ENCODE results near the gene CHN1.

The CHN1 gene

DNA sequence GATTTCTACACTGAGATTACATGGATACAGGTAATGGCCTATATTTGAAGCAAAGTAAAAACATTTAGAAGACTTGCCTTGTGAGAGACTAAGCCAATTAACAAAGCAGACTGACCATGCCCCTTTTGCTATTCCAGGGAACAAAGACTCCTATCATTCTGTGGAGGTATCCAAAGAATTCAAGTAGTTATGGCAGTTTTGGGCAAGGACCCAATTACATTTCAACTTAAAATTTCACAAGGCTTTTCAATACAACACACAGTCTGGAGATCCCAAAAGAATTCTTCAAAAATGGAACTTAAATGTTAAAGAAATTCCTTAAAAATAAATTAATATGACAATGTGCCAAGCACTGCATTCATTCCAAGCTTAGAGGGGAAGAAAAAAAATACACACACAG lies 131.7 kb downstream of the CHN1 start:
- DNase-seq (ENCODE audit: low read depth), result peak; percentile 14

DNA sequence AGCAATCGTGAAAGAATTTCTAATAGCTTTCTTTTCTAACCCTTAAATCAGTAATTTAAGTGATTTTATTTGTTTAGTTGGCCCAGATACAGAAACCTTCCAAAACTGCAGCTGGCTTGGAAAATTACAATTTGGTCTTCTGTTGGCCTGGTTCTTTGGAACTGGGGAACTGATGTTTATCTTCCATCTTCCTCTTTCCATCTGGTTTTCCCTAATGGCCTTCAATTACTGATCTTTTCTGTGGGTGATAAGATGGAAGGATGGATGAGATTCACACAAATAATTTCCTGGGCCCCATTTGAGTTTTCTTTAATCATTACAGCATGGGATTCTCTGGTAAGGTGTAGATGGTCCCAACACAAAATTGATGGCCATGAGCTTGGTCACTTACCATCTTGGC lies 134.4 kb downstream of the CHN1 start:
- no peak for DNase-seq (ENCODE audit: low read depth)

DNA sequence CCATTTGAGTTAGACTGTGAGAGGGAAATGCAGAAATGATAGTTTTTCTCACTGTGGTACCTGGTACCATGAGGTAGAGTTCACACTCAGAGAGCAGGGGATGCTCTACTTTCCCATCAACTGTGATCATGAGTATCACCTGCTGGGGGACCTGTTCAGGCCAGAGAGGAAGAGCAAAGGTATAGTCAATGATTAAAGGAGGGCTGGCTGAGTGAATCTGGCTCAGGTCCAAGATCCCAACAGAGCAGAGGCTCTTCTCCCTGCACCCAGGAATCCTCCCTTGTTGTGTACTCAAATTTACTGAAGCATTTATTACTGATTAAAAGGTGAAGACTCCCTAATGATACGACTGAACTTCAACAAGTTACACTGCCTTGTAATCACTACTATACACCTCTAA lies 136.3 kb downstream of the CHN1 start:
- no peak for DNase-seq (ENCODE audit: low read depth)

DNA sequence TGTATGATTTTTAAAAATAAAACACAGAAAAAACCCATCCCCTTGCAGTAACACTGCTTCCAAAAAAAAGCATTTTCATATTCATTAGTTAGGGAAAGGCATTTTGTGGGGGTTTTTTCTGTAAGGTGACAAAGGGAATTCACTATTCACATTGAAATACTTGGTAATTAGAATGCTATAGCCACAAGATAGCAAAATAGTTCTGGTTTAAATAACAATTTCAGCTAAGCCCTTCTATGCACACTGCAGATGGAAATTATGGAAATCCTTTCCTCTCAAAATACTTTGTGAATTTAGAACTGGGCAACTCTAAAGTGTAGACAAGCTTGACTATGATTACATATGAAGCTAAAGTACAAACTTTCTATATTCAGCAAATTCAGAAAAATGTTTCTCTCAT lies 138.8 kb downstream of the CHN1 start:
- DNase-seq (ENCODE audit: low read depth), result no peak

DNA sequence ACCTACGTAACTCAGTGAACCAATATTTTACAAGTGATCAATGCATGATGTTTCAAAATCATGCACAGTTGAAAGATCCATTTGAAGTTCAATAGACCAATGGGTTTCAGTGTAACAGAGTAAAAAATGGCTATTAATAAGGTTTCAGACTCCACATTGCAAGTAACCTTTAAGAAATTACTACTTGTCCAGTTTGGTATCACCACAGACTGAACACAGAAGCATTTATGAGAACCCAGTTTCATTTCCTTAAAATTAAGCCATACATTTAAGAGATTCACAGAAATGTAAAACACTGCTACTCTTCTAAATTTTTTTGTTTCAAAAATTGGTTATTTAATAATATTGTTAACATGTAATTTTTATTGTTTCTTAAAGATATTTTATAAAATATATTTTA lies 142.0 kb downstream of the CHN1 start:
- no peak for DNase-seq (ENCODE audit: low read depth)

DNA sequence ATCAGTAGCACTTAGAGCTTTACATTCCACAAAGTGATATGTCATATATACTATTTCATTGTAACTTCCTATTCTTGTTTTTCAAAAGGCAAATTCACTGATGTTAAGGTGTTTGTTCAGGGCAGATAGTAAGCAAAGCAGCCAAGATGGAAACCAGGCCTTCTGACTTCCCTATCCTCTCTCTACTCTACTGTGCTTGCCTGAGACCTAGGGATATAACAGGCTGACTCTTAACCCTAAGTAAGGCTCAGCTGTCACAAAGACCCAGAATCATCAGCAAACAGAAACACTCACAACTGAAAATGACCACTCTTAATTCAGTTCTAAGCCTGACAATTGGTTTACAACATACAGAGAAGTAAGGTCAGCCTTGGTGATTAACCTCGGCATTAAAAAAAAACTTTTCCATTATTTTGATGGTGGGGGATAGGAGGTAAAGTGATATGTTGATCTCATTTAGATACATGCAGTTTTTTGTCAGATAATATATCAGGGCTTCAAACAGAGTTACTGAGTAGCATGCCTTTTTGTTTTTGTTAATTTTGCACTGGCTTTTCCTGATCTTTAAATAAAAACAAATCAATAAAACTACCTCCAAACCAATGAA lies 145.5 kb downstream of the CHN1 start:
- DNase-seq (ENCODE audit: low read depth), result no peak

DNA sequence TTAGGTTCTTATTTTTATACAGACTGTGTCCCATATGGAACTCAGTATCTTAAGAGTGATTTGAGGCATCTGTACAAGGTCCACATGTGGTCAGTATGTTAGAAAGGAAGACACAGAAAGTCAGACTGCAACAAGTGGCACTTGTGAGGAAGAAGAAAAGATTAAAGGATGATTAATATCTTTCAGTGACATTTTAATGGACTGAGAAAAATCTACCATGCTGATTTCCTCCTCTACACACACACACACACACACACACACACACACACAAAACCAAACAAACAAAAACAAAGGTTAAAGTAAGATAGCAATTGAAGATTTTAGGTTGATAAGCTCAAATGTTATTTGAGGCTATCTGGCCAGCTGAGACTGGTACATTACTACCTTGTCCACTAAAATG lies 146.4 kb downstream of the CHN1 start:
- DNase-seq (ENCODE audit: low read depth), result no peak

DNA sequence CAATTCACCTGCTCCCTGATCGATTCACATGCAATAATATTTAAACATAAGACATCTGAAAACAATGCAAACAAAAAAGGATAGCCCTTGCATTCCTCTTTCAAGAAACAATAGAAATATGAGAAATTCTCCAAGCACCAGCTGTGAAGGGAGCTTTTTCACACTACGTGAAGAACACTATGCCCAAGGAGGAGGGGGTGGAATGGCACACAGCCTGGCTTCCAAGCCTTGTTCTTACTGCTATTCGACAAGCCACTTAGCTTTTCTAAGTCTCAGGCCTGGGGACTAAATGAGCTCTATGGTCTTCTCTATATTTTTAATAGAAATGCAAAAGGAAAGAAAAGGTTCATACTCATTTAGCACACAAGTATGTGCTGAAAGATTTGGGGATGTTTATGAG lies 148.7 kb downstream of the CHN1 start:
- no peak for DNase-seq (ENCODE audit: low read depth)

DNA sequence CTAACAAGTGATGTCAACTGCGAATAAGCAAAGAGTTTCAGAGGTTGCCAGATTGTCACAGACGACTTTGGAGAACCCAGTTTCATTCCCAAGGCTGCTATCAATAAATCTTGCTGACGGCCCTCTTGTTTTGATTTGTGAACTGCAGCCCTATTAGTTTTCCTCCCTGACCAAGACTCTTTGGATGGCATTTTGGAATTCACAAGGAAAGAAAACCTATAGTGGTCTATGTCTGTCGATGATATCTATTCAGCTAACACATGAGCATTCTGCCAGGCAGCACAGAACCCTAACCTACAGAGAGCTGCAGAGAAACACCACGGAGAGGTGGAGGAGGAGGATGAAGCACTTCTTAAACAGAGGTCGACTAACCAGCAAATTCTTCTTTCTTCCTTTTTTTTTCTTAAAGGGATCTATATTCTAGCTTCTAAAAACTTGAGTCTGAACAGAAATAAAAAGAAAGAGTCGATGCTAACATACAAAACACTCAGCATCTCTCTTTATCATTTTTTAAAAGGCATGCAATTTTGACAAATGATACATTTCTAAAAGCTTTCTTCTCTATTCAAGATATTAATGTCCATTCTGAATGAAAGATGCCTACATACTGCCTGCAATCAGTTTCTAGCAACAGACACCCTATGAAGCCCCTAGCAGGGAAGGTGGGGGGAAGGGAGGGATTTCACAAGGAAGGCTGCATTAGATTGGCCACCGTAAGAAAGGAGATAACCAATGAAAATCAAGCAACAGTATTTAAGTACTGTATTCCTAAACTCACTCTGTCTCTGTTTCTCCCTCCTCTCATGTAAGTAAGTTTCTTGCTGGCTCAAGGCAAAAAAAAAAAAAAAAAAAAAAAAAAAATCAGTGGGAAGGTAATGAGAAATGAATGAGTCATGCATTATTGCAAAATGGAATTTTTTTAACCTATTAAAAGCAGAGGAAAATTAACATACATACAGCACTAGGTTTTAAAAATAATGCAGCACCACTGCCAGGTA lies 157.9 kb downstream of the CHN1 start:
- DNase-seq (ENCODE audit: low read depth), result peak; percentile 97

DNA sequence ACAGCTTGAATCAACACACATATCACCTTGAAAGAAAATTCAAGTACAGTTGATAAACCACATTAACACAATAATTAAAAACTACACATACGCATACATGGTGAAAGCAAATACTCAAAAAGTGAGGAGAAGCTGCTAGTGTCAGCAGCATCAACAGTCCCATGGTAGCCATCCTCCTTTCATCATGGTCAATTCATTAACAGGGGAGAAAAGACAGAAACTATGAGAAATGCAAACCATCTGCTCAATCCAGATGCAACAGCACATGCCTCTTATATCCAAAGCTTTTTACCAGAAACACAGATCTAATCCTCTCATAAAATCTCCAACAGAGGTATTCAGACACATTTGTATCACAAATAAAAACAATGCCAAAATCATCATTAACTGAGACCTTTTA lies 159.0 kb downstream of the CHN1 start:
- DNase-seq (ENCODE audit: low read depth), result no peak

DNA sequence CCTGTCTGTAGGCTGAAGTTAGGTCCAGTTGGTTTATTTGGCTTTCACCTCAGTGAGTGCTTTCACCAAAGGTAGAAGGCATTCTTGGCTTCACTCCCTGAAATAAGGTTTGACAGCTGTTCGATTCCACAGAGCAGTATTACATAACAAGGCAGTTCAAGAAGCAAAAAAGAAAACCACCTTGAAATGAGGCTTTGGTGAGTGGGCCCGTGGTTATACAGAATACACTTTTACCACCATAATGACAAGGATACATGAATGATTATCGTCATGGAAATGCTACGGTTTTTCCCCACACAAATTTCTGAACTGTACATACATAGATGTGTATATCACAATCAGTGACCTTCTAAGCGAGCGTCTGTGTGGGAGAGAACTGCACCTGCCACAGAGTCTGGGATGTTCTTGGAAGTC lies 160.9 kb downstream of the CHN1 start:
- no peak for DNase-seq (ENCODE audit: low read depth)

DNA sequence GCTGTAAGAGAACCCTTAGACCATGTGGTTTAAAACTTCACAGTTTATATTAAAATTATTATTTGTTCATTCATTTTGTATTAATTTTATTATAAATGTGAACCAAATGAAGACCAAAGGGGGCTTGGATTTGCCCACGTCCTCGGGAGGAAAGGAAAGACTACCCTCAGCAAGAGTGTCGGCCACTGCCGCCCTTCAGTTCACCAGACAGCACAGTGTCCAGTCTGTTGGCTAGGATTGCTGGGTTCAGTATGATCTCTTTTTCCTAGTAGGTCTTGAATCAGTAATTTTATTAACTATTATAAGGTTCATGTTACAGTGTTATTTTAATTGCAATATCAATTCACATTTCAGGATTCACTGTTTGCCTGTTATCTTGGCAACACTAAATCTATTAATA lies 162.7 kb downstream of the CHN1 start:
- DNase-seq (ENCODE audit: low read depth), result no peak

DNA sequence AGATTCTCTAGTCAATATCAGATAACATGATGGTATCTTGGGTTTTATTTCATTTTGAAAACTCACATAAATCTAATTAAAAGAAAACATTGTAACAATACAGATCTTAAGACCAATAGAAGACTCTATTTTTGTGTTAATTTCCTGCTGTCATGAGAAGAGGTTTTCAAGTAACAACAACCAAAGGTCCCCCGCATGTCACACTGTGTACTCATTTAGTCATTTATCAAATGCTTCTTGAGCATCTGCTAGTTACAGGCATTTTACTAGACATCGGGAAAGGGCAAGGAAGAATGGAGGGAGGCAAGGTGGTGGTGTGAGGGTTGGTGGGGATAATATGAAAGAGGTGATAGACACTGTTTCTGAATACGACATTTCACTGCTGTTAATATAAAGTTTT lies 163.2 kb downstream of the CHN1 start:
- DNase-seq (ENCODE audit: low read depth), result no peak

DNA sequence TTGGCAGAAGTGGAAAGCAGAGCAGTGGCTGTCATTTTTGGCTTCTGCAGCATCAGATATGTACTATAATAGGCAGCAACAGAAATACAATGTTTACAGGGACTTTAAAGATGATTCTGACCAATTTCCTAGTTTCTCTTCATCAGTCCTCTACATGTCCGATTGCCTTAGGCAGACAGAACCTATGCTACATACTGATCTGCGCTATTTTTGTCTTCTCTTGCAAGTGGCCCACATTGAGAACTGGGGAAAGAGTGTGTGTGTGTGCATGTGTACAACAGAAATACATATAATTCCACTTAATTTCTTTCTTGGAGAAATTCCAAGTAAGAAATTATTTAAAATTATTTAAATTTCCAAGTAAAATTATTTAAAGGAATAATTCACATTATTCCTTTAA lies 163.8 kb downstream of the CHN1 start:
- no peak for DNase-seq (ENCODE audit: low read depth)

DNA sequence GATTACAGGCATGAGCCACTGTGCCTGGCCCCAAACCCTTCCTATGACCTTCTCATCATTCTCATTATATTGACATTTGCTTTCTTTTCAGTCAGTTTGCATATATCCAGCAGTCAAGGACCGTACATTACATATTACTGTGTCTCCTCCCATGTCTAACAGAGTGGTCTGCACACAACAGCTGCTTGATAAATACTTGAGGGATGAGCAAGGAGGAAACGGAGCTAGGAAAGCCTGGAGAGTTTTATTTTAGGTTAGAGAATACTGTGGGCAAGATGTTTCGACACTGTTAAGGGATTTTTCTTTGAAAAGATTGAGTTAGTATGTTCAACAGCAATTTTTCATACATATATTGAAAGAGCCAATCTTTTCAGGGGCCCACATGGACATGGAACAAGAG lies 164.7 kb downstream of the CHN1 start:
- DNase-seq (ENCODE audit: low read depth), result peak; percentile 85

DNA sequence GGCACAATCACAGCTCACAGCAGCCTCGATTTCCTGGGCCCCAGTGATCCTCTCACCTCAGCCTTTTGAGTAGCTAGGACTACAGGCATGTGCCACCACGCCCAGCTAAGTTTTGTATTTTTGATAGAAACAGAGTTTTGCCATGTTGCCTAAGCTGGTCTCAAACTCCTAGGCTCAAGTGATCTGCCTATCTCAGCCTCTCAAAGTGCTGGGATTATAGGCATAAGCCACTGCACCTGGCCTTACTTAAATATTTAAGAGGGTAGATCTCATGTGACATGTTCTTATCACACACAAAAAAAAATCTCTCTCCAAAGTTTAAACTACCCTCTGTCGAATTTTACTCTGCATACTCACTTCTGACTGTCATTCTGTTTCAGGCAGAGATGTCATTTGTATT lies 165.5 kb downstream of the CHN1 start:
- DNase-seq (ENCODE audit: low read depth), result no peak

DNA sequence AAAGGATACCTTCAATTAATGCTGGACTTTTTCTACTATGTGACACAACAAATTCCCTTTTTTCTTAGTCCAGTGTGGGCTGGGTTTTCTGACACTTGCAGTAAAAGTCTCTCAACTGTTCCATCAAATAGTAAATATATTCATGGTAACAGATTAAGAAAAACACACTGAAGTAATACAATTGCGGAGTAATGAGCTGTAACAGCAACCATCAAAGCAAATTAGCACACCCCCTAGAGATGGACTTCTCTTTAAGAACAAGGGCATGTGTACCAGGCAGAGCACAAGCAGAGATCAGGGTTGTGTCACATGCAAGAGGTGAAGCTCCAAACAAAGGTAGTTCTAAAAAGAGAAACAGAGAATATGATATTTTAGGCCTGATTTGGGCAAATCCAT lies 168.2 kb downstream of the CHN1 start:
- no peak for DNase-seq (ENCODE audit: low read depth)

DNA sequence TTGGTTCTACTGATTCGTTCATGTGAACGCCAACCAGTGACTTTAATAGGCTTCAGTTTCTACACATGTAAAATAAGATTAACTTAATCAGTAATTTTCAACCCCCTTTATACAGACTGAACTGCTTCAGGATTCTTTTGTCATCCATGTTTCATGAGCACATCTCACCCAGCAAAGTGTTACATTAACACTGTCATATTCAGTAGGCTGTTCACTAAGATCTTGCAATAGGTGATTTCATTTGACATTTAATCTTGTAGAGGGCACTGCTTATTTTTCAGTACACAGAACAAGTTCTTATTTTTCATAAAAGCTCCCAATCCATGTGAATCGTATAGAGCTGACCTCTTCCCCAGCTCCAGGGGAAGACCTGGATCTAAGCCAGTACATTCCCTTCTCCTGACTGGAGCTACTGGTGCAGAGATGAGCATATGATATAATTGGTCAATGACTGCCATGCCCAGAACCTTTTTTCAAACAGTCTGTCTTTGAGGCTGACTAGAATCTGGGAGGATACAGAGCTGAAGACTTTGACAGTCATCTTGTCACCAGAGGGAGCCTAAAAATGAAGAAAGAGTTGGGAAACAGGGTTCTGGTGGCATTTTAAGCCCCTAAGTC lies 168.7 kb downstream of the CHN1 start:
- peak; percentile 94 for DNase-seq (ENCODE audit: low read depth)

DNA sequence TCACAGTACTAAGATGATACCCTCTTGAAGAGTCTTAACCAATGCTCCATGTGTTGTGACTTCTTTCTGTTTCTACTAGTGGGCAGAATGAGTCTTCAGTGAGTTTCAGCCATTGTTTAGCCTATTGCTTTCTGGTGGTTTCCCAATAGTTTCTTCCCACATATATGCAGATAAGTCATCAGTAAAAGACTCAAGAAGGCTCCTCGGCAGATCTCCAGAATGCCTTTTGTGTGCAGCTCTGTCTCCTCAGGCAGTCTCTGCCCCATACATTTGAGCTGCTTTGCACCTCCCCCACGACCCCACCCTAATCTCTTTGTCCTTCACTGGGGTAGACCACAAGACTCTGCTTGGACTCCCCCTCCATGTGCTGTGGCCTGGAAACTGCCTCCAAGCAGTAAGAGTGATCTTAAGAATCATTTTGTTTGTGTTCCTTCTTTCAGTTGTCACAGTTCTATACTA lies 169.4 kb downstream of the CHN1 start:
- peak; percentile 97 for DNase-seq (ENCODE audit: low read depth)

DNA sequence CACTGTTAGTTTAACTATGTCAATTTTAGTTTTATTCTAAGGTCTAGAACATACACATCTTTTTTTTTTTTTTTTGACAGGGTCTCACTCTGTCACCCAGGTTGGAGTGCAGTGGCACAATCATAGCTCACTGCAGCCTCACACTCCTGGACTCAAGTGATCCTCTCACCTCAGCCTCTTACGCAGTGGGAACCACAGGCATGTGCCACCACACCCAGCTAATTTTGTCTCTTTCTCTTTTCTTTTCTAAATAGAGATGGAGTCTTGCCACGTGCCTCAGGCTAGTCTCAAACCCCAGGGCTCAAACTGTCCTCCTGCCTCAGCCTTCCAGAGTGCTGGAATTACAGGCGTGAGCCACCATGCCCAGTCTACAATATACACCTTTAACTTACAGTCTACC lies 171.4 kb downstream of the CHN1 start:
- DNase-seq (ENCODE audit: low read depth), result no peak

DNA sequence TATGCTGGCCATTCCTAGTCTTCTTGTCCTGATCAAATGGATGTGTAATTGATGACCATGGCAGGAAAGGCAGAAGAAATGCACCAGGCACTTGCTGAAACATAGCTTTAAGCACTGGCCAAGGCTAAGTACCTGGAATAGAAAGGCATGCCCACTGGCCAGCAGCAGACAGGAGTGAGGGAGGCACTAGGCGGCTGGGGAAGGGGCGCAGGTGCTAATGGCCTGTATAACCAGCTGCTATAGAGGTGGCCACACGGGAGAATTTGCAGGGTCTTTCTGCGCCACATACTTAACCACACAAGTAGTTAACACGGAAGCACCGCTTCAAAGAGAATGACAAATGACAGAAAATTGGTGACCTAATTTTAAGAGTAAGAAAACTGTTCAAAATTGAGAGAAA lies 174.6 kb downstream of the CHN1 start:
- DNase-seq (ENCODE audit: low read depth), result no peak

DNA sequence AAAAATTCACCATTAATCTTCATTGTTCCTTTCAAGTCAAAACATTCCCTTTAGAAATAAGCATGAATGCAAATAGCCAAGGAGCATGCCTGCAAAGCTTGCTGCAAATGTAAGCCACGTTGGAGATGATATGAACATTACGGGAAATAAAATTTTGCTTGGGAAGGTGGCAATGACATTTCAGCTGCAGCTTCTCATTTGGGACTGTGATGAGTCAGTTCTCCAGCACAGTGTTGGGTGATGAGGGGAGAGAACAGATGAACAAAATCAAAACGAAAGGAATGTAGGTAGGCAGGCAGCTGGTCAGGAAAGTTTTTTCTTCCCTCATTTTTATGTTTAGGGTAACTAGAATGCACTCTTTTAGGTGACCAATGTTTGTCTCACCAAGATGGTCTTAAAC lies 175.6 kb downstream of the CHN1 start:
- DNase-seq (ENCODE audit: low read depth), result no peak

Measured in iris pigment epithelial cell (primary cell).